SW480 (cell line): ENCODE data around the gene CCDC157.
A peak's percentile ranks its signal among the peaks of the same experiment; 100 is the strongest.
"Not testable (repeated sequence)": the region's sequence is repeated elsewhere in the genome, so short reads cannot be mapped to it uniquely, and the experiment has no call there.

Experiments
- DNase-seq: peaks from one replicate; pipeline ENCODE4 v3.0.0-alpha.2; 2016; ENCODE audit warnings: low spot score

CCDC157 gene

DNA sequence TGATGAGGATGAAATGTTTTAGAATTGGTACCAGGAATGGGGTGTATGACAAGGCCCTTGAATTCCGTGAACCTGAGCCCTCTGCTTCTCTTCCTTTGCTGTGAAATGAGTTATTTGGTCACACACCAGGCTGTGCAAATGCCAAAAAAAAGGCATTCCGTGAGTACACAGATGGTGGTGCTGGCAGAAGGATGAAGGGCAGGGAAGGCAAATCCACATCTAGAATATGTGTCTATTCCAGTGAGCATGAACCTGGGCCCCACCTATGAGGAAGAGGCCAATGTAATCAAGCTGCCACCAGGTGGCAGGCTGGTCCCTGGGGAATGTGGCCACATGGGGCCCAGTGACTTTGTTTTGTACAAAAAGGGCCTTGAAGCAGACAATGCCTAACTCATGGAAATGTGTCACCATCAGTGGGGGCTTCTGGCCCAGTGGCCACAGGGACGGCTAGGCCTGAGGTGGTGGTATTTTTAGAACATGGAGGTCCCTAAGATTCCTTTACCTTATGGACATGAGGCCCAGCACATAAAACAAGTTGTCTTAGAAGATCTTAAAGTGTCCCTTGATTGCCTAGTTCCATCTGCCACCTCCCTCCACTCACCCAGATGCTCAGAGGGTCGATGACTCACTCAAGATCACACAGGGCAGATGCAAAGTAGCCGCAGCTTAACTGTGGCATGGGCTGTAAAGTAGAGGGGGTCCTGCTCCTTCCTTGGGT, 34.3 kb downstream of the CCDC157 start:
- peak; percentile 73 for DNase-seq

DNA sequence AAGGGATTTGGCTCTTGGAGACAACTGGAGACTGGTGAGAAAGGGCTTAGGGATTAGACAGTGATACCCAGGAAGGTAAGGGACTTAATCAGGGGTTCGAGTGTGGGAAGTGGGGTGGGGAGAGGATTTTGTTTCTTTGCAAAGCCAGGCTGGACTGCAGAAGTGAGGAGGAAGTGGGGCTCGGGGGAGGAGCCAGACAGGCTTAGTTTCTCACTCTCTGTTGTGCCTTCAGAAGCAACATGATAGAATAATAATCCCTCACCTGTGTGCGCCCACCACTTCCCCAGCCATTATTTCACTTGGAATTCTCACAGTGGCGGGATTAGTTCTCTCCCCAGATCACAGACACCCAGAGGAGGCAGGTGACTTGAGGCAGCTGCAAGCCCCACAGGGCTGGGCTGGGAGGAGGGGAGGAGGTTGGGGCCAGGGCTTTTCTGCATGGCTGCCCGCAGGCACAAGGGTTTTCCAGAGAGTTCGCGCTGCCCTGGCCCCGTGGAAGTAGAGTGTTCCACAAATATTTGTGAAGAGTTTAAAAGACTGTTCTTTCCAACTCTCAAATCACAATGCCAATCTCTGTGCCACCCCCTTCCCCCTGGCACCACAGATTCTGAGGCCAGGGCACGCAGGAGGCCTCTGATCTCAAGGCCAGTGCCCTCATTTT, 36.0 kb downstream of the CCDC157 start:
- no peak for DNase-seq

DNA sequence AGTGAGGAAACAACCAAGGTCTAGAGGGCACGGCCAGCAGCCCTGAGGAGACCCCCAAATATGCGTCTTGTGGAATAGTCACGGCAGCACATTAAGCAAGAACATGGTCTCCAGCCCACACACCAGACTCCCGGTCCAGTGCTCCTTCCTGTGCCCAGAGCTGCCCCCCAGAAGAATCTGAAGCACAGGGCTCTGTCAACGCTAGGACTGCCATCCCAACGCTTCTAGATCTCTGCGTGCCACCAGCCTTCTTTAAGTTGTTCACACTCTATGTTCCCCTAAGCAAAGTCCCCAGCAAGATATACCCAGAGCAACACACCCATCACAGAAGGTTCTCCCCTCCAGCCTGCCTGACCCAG, 36.5 kb downstream of the CCDC157 start:
- no peak for DNase-seq

DNA sequence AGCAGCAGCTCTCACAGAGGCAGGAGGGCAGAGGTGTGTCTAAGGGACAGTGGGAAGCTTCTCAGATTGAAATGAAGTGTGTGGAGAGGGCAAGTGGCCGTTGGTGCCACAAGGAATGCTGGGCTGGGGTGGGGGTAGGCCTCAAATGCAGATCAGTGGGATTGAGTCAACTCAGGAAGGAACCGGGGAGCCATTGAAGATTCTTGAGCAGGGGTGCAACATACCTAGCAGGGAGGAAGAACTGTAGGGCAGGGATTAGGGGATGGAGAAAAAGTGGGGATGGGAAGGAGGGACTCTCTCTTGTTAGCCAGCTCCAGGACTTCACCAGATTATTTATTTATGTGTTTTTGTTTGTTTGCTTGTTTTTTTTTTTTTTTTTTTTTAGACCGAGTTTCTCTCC, 37.1 kb downstream of the CCDC157 start:
- no peak for DNase-seq

DNA sequence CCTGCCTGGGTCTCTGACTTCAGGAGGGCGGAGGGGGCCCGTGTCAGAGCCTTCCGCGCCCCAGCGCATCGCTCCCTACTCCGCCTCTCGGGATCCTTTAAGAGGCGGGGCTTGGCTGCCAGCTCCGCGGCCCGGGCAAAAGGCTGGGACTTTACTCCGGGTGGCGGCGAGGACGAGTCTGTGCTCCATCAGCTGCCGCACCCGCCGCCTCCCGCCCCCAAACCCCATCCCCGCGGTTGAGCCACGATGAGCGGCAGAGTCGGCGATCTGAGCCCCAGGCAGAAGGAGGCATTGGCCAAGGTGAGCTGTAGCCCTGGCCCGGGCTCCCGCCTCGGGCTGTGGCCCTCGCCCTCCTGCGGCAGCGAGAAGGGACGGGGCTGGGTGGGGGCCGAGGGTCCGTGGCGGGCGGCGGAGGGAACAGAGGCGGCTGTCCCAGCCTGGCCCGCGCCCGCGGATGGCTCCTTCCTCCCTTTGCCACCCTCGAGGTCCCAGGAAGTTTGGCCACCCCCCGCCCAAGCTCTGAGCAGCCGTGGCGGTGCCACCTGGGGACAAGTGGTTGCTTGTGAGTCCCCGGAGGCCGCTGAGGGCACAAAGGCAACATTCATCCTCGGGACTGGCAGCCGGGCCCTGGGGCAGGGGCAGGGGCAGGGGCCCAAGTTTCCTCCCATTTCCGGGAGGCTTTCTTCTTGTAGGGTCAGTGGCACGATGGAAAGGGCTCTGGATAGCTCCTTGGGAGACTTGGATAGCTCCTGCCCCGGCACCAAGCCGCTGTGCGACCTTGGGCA, 40.3 kb downstream of the CCDC157 start, which contains the start of gene SEC14L2:
TSS of gene SEC14L2 (plus strand) at position 148 of the 785 bp plus-strand sequence. CDS start at position 247, 99 bp downstream.
- peak; percentile 43 for DNase-seq

DNA sequence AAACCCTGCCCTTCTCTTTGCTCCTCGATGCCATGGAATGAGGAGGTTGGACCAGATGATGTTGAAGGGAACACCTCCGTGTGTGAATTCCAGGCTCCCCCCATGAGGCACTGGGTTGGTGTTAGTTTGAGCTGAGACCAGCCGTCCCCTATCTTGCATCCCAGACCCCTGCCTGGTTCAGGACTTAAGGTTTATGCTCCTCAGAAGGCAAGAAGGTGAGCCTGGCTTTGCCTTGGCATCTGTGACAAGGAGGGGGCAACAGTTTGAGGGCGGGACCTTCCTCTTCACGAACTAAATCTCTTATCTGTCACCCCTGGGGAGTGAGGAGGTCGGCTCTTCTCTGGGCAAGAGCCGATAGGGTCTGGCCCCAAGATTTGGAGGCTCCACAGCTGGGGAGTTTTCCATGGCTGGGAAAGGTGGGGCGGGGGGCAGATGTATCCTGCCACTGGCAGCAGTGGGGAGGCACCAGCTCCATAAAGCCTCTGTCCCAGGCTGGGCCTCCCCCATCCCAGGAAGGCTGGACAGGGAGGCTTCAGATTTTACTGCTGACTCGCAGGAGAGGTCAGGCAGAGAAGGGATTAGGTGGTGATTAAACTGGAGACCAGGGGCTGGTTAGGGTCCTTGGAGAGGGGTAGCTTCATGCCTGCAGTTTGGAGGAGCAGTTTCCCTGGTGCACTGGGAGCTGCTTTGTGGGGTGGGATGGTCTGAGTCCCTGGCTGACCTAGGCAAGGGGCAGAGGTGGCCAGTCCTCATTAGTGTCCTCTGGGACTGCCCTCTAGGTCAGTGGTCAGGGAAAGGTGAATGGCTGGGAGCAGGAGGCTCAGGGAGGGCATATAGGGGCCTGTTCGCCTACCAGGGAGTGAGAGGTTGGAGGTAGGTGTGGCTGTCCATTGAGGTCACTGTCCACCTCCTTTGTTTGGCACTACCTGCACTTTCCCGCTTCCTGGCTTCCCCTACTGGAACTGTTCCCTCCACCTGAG, 41.1 kb downstream of the CCDC157 start:
- no peak for DNase-seq

DNA sequence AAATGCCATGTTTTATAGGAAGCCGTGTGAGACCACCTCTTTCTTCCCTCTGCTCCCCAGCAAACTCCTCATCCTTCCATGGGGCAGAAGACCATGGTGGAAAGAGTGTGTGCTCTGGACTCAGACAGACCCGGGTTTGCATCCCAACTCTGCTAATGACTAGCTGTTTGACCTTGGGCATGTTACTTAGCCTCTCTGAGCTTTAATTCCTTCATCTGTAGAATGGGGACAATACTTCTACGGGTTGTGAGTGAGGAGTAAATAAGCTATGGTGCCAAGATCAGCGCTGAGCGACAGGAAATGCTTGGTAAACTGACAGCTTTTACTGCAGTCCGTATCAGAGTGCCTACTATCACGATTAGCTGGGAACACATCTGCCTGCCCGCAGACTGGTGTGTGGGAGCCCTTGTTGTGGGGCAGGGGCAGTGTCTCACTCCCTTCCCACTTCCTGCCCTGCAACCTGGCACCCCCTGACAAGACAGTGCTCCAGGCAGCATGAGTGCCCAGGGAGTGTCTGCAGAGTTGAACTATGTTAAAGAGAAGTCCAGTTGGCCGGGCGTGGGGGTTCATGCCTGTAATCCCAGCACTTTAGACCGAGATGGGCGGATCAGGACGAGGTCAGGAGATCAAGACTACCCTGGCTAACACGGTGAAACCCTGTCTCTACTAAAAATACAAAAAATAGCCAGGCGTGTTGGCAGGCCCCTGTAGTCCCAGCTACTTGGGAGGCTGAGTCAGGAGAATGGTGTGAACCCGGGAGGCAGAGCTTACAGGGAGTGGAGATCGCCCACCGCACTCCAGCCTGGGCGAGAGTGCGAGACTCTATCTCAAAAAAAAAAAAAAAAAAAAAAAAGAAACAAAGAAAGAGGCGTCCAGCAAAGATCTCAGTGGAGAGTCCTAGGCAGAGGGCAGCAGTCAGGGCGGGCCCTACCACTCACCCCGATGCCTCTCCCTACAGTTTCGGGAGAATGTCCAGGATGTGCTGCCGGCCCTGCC, 42.2 kb downstream of the CCDC157 start:
- no peak for DNase-seq

DNA sequence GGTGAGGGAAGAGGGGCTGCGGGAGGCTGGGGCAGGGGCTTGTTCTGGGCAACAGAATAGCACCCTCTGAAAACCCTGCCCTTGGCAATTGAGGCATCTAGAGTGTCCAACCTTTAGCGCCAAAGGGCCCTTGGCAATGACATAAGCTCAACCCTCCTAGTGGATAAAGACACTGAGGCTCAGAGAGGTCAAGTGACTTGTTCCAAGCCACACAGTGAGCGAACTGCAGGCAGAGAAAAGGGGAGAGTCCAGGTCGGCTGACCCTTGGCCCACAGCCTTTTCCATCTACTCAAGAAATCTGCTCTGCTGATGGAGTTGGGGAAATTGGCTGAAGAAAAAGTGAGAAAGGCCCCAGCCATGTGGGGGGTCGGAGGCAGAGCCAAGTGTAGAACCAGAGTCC, 42.9 kb downstream of the CCDC157 start:
- DNase-seq = no peak

DNA sequence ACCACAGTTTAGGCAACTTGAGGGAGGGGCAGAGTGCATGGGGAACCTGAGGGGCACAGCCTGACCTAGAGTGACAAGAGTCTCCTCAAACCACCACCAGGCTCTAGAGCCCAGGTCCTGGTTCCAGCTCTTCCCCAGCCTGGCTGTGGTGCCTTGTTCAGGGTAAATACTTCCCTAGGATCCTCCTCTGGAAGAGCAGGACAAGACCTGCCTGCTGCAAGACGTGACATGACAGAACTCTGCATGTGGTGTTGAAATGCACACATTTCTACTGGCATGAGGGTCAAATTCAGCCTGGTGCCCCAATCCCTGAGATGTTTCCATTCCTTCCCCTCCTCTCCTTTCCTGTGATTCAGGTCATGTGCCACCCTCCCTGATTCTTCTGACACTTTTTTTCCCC, 43.4 kb downstream of the CCDC157 start:
- no peak for DNase-seq

DNA sequence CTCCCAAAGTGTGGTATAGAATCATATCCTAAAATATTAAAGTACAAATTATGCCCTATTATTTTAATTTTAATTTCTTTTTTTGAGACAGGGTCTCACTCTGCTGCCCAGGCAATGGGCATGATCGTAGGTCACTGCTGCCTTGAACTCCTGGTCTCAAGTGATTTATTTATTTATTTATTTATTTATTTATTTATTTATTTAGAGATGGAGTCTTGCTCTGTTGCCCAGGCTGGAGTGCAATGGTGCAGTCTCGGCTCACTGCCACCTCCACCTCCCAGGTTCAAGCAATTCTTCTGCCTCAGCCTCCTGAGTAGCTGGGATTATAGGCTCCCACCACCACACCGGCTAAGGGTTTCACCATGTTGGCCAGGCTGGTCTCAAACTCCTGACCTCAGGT, 44.2 kb downstream of the CCDC157 start:
- not testable (repeated sequence) for DNase-seq

DNA sequence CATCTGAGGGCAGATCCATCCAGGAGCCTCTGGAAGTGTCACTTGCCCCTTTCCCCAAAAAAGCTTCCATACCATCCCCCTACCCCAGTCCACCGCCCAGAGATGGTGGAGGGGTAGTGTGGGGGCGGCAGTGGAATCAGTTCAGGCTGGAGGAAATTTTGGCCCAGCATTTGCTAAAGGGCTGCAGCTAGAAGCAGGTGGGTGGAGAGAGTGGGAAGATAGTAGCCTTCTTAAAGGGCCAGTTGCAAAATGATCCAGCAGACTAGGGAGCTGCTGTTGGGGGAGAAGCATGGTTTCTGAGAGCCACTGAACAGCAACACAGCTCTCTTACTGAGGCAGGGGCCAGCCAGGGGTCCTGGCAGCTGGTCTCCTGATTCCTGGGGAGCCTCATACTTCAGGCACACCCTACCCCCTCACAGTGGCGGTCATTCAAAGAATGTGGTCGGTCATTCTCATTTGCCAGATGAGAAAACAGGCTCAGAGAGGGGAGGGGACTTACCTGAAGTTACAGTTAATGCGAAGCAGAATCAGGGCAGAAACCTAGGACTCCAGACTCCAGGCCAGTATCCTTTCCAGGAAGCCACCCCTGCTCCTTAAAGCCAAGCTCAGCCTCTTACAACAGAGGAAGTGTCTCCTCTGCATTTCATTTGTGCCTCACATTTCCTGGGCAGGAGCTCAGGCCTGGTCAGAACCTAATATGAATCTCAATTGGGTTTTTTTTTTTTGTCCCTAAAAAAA, 45.4 kb downstream of the CCDC157 start:
- no peak for DNase-seq

DNA sequence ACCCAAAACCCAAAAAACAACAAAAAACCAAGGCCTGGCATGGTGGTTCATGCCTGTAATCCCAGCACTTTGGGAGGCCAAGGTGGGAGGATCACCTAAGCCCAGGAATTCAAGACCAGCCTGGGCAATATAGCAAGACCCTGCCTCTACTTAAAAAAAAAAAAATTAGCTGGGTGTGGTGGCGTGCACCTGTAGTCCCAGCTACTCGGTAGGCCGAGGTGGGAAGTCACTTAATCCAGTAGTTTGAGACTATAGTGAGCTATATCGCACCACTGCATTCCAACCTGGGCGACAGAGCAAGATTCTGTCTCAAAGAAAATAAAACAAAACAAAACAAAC, 45.9 kb downstream of the CCDC157 start:
- not testable (repeated sequence) for DNase-seq

DNA sequence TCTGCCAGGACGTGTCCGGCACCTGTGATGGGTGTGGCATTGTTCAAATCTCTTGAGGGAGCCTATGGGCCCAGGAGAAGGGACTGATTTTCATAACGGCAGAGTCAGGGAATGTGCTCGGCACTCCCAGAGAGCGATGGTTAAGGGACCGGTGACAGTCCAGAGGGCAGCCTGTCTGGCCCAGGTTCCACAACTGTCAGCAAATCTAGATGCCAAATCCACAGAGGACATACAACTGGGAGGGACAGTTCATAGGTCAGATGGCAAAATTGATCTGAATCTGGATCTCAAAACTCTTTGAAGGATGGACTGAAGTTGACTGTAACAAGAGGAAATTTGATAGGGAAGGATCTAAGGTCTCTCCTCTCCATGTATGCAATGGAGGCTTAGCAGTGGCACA, 47.5 kb downstream of the CCDC157 start:
- no peak for DNase-seq

DNA sequence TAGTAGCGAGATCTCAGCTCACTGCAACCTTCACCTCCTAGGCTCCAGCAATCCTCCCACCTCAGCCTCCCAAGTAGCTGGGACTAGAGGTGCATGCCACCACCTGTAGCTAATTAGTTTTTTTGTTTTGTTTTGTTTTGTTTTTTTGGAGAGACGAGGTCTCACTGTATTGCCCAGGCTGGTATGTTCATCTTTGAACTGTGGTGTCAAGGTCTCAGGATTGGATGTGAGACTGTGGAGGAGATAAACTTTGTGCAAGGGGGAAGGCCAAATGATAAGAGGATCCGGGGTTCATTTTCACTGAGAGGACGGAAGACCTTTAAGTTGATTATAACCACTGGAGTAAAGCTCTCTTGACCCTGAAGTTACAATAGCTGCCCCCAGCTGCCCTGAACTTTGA, 48.9 kb downstream of the CCDC157 start:
- DNase-seq = no peak

DNA sequence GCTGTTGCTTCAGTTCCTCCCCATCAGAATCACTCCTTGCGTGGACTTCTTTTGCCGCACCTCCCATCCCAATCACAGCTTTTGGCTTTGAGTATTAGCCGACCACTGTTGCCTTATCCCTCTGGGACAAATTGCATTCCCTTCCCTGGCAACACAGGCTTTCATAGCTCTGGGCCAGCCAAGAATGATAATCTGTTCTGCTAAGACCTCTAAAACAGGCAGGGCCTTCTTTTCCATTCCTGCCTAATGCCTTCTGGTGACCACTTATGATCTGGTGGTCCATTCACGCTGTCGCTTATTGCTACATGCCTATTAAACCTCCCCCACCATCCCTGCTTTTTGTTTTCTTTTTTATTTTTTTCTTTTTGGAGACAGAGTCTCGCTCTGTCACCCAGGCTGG, 49.6 kb downstream of the CCDC157 start:
- no peak for DNase-seq

DNA sequence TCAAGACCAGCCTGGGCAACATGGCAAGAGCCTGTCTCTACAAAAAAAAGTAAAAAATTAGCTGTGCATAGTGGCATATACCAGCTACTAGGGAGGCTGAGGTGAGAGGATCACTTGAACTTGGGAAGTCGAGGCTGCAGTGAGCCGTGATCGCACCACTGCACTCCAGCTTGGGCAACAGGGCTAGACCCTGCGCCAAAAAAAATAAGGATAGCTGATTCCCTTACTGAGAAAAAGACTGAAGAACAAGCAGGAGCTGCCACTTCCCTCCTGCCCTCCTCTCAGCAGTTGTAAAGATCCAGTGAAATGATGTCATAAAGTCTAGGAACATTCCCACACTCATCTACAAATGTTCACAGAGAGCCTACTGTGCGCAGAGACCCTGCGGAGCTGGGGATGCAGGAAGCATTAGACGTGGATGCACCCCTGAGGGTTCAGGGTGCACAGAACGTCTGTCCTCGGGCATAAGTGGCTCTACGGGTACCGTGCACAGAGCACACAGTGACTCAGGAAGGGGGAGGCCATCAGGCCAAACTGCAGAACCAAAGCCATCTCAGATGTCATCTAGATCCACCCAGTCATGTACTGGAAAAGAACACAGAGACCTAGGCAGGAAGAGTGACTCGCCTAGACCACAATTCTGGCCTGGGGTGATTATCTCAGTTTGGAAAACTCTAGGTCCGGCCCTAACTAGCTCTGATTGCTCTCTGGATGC, 51.7 kb downstream of the CCDC157 start:
- DNase-seq = peak; percentile 26

DNA sequence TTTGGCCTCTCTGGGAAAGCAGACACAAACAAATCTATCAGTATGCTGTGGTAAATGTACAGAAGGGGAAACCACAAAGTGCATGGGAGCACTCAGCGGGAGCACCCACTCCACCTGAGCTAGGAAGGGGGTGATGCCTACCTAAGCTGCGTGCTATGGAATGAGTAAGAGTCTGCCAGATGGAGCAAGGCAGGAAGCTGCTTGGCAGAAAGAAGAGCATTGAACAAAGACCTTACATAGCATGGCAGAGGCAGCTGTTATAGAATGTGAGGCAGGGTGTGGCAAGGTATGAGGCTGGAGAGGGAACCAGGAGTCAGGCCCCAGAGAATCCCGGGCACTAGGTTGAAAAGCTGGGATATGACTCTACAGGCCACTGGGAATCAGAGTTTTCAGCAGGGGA, 55.0 kb downstream of the CCDC157 start:
- DNase-seq = peak; percentile 48

DNA sequence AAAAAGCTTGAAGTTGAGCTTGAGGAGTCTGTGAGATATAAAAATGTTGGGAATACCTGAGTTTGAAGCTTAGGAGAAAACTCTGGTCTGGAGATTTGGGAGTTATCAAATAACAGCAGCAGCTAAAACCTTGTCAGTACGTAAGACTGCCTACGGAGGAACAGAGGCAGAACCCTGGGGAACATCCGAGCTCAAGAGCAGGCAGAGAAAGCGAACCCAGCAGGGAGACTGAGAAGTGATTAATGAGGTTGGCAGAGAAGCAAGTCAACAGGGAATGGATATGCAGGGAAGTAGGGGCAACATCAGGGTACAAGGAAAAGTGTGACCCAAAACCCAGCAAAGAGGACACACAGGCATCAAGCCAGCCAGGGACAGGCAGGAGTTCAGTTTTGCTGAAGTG, 56.2 kb downstream of the CCDC157 start:
- DNase-seq = no peak
